ENCODE results near the gene EEF2K. TPM values are rescaled to one million over a fixed set of nuclear protein-coding genes. Genes with fewer than 3 reads are reported as not detected.

EEF2K gene
- total and polyA plus RNA-seq, 2 of the 13 experiments (the other 11 are each of a cell fraction or from before 2014, with no cell fraction given): 22.0 to 23.8 TPM

GRCh38 chr16:22206842-22207714 is 1.0 kb downstream of the EEF2K start (continued):
- TF ChIP-seq ZNF850 (CRISPR knock-in tag; conservative IDR thresholded peaks at IDR 0.05): peak; percentile 84; the same call in 1 of the 2 replicates
- TF ChIP-seq SMAD3 (CRISPR knock-in tag; IDR thresholded peaks at IDR 0.05): peak; percentile 15; the same call in 1 of the 2 replicates
- TF ChIP-seq SIN3A (IDR thresholded peaks at IDR 0.05; ENCODE audit: borderline replicate concordance, low read depth, low read length): no peak
- TF ChIP-seq ZBTB20 (CRISPR knock-in tag; IDR thresholded peaks at IDR 0.05; ENCODE audit: borderline replicate concordance, low read depth): 0 out of 2 replicates have a peak, but pooled peaks have one; percentile 65
- 0 out of 2 replicates have a peak, but pooled peaks have one; percentile 18 for TF ChIP-seq ZNF703 (CRISPR knock-in tag; IDR thresholded peaks at IDR 0.05; ENCODE audit: borderline replicate concordance)
- no peak for TF ChIP-seq ZHX2 (IDR thresholded peaks at IDR 0.05; ENCODE audit: low read depth)
- no peak for TF ChIP-seq ZHX2 (CRISPR knock-in tag; IDR thresholded peaks at IDR 0.05; ENCODE audit: borderline replicate concordance)
- peak; percentile 18; the same call in 1 of the 2 replicates for TF ChIP-seq MEIS2 (CRISPR knock-in tag; IDR thresholded peaks at IDR 0.05)
- no peak for TF ChIP-seq SRY (CRISPR knock-in tag; IDR thresholded peaks at IDR 0.05)
- 0 out of 2 replicates have a peak, but pooled peaks have one; percentile 16 for TF ChIP-seq ZNF710 (CRISPR knock-in tag; IDR thresholded peaks at IDR 0.05; ENCODE audit: borderline replicate concordance)
- peak; percentile 57; the same call in 1 of the 2 replicates for TF ChIP-seq ZNF280D (CRISPR knock-in tag; IDR thresholded peaks at IDR 0.05)
- TF ChIP-seq ZNF44 (CRISPR knock-in tag; IDR thresholded peaks at IDR 0.05): peak; percentile 84; the same call in 1 of the 2 replicates
- TF ChIP-seq TAF15 (IDR thresholded peaks at IDR 0.05; ENCODE audit: low read depth, low read length, poor library complexity, severe bottlenecking): no peak
- TF ChIP-seq MXD1 (CRISPR knock-in tag; IDR thresholded peaks at IDR 0.05): 0 out of 2 replicates have a peak, but pooled peaks have one; percentile 52
- TF ChIP-seq ZNF552 (CRISPR knock-in tag; IDR thresholded peaks at IDR 0.05; ENCODE audit: borderline replicate concordance): no peak; the same call in none of the 2 replicates
- peak; percentile 27; the same call in 1 of the 2 replicates for TF ChIP-seq NKX3-1 (CRISPR knock-in tag; IDR thresholded peaks at IDR 0.05)

Data from HepG2 (cell line).